Measurements from ENCODE around the gene LMNTD2.
"Not testable (repeated sequence)": the region's sequence is repeated elsewhere in the genome, so short reads cannot be mapped to it uniquely, and the experiment has no call there.

LMNTD2 gene

GRCh38 chr11:587546-587945 is 27.0 kb upstream of the LMNTD2 start:
- DNase-seq: no peak

- DNase-seq: no peak
Observed at GRCh38 chr11:586376-587316, 26.1 kb upstream of the LMNTD2 start.

DNA sequence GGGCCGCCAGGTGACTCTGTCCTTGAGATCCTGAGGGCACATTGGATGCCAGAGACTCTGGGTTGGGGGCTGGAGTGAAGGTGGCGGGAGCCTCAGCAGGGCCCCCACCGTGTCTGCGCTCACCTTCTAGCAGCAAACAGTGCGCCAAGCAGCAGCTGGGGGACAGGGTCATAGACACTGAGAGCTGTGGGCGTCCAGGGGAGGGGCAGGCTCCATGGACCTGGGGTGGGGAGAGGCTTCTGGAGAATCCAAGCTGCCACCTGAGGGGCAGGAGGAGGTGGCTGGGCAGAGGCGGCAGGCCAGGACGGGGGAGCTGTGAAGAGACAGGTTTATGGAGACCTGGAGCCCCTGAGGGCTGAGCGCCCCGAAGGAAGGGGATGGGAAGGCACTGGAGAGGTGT is 23.7 kb upstream of the LMNTD2 start:
- DNase-seq: no peak

- peak in 1 of 2 experiments; percentile 13 for DNase-seq
Observed at GRCh38 chr11:581752-582151, 21.2 kb upstream of the LMNTD2 start.

- no peak for DNase-seq
Observed at GRCh38 chr11:581342-581741, 20.8 kb upstream of the LMNTD2 start.

GRCh38 chr11:579830-580601 is 19.5 kb upstream of the LMNTD2 start:
- DNase-seq: no peak

DNA sequence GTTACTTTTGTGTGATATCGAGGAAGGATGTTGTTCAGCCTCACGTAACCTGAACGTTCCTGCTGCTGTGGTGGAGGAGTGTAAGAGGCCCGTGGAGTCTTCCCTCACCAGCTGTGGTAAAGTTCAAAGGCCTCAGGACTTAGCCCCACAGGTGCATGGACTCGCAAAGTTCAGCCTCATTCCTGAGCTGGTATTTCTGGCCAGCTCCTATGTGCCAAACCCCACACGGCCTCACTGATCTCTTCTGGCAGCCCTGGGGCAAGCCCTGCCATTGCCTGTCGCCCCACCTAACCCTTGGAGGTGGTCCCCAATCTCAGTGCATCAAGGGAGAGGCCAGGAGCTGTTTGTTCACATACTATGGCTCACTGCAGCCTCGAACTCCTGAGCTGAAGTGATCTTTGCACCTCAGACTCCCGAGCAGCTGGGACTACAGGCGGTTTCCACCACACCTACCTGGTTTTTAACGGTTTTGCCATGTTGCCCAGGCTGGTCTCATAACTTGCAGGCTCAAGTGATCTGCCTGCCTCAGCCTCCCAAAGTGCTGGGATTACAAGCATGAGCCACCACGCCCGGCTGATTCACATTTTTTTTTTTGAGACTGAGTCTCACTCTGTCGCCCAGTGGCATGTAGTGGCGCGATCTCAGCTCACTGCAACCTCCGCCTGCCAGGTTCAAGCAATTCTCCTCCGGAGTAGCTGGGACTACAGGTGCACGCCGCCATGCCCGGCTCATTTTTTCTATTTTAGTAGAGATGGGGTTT is 17.9 kb upstream of the LMNTD2 start:
- no peak for DNase-seq

DNA sequence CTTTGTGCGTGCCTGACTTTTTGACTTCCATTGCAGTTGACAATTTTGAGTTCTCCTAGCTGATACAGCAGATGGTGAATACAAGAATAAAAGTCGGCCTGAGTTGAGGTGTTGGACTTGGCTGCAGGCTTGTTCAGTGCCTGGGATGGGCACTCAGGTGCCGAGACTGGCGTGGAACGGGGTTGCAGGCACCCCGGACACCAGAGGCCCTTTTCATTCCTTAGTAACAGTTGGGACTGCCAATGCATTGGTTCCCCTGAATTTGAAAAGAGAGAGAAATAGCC is 17.0 kb upstream of the LMNTD2 start:
- DNase-seq: no peak

DNA sequence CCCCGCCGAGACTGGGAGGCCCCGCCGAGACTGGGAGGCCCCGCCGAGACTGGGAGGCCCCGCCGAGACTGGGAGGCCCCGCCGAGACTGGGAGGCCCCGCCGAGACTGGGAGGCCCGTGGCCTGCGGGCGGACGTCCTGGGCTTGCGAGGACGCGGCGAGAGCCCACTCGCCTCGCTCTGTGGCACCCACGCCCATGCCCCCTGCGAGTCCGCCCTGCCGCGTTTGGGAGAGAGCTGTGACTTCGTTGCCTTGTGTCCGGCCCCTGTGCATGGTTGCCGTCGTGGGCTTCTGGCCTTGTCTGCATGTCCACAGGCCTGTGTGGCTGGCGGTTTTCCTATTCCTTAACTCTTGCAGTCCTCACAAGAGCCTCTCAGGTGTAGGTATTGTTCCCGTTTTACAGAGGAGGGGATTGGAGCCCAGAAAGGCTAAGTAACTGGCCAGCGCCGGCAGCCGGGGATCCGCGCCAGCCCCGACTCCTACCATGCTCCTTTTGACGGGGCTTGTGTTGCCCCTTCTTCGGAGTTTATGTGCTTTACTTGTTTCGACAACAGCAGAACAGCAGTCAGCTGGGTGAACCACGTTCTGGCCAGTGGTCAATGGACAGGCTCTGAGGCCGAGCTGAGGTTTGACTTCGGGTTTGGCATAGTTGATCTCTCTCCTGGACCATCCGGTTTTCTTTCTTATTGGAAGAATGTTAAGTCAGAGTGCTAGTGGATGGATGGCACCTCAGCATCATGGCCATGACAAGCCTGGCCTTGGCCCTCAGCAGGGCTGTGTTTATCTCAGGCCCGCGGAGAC is 16.5 kb upstream of the LMNTD2 start:
- no peak for DNase-seq

DNA sequence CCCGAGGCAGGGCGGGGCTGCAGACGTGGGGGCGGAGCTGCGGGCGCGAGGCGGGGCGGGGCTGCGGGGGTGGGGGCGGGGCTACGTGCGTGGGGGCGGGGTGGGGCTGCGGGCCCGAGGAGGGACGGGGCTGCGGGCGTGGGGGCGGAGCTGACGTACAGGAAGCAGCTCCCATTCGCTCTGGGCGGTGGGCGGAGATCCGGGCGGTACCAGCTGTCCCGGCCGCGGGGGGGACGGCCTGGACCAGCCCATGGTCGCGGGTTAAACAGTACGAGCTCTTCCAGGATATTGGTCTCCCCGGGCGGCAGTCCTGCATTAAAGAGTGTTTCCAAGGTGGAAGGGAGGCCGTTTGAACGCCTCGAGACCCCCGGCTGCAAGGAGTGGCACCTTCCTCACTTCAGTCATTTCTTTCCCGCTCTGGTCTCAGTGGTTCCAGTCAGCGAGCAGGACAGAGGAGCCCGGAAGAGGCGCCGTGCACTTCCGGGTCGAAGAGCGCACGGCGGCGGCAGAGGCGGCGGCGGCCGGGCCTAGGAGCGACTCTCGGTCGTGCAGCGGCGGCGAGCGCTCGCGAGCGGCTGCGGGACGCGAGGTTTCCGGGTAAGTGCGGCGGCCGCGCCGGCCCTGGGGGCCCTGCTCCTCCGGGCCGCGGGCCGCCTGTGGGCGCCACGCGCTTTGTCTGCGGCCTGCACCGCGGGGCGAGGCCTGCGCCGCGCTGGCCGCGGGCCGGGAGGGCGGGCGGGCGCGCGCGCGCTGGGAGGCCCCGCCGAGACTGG is 15.6 kb upstream of the LMNTD2 start, which contains the start of gene PHRF1:
Gene PHRF1, plus strand, starts transcription at position 475 of the 773 bp plus-strand sequence. CDS start 5,043 bp downstream, outside the sequence.
- DNase-seq: peak; percentile 58 to 80

DNA sequence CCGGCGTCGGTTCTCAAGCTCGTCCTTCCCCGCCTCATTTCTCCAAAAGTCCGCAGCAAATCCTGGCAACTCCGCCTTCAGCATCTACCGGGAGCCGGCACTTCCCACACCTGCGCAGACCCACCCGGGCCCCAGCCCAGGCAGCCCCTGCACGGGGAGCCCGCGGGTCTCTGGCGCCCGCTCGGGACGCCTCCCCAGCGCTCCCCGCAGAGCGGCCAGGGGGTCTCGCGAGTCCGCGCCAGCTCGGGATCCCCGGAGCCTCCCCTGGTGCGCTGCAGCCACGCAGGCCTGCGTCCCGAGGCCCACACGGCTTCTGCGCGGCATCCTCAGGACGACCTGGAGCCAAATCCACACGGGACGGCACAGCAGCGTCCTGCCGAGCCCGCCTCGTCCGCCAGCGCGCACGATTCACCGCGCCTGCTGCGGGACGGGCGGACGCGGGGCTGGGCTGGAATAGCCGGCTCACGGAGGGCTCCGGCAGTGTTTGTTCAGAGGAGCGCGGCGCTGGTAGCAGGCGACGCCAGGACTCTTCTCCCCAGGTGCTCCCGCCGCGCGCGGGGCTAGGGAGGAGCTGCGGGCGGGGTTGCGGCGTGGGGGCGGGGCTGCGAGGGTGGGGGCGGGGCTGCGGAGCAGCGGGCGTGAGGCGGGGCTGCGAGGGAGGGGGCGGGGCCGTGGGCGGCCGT is 14.9 kb upstream of the LMNTD2 start:
- peak in 1 of 2 experiments; percentile 78 for DNase-seq

GRCh38 chr11:574632-575312 is 14.2 kb upstream of the LMNTD2 start:
- no peak for DNase-seq

DNA sequence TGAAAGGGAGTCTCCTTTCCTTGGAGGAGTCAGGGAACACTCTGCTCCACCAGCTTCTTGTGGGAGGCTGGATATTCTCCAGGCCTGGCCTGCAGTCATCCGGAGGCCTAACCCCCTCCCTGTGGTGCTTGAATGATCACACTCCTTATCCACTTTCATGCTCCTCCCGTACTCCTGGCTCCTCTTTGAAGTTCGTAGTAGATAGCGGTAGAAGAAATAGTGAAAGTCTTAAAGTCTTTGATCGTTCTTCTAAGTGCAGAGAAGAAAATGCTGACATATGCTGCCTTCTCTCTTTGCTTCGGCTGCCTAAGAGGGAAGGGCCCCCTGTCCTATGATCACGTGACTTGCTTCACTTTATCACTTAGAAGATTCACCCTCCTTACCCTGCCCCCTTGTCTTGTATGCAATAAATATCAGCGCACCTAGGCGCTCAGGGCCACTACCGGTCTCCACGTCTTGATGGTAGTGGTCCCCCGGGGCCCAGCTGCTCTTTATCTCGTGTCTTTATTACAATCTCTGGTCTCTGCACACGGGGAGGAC is 13.6 kb upstream of the LMNTD2 start:
- not testable (repeated sequence) for DNase-seq

GRCh38 chr11:573146-573759 is 12.7 kb upstream of the LMNTD2 start:
- DNase-seq: no peak

DNA sequence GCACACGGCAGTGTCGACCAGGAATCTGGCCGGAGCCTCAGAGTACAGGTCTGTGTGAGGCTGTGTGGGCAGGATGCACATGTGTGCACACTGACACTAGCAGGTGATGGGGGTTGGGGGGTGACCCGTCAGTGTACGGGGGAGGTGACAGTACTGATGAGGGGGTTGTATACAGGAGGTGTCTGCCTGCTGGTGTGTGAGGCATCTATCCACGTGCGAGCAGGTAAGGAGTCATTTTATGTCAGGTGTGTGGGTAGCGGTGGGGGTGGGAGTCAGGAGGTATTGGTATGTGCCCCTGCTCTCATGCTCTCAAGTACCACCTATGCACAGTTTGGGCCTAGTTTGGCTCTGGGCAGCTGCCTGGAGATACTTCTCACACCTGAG is 11.3 kb upstream of the LMNTD2 start:
- no peak for DNase-seq

DNA sequence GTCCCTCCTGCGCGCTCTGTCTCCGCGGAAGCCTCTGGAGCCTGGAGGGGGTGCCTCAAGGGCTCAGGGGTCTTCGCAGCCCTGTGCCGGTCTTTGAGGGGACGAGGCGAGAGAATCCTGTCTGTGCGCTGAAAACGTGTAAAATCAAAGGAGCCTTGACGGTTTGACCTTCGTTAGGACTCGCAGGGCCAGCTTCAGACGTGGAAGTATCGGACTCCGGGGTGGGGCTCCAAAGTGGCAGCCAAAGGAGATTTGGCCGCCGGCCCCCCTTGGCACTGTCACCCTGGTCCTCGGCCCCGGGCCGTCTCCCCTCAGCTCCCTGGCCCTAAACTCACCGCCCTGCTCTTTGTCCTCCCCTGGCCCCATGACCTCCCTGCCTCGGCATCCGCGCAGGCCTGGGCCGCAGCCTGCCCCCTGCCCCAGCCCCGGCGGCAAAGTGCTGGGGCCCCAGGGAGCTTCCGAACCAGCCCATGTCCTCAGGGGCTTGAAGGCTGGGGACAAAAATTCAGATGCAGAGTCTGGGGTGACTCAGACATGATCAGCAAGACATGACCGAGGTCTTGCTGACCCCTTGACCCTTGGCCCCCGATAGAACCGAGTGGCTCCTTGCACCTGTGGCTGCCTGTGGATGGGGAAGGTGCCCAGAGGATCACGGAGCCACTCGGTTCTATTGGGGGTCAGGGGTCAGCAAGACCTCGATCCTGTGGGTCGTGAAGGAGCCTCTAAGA is 8.8 kb upstream of the LMNTD2 start:
- DNase-seq: no peak

DNA sequence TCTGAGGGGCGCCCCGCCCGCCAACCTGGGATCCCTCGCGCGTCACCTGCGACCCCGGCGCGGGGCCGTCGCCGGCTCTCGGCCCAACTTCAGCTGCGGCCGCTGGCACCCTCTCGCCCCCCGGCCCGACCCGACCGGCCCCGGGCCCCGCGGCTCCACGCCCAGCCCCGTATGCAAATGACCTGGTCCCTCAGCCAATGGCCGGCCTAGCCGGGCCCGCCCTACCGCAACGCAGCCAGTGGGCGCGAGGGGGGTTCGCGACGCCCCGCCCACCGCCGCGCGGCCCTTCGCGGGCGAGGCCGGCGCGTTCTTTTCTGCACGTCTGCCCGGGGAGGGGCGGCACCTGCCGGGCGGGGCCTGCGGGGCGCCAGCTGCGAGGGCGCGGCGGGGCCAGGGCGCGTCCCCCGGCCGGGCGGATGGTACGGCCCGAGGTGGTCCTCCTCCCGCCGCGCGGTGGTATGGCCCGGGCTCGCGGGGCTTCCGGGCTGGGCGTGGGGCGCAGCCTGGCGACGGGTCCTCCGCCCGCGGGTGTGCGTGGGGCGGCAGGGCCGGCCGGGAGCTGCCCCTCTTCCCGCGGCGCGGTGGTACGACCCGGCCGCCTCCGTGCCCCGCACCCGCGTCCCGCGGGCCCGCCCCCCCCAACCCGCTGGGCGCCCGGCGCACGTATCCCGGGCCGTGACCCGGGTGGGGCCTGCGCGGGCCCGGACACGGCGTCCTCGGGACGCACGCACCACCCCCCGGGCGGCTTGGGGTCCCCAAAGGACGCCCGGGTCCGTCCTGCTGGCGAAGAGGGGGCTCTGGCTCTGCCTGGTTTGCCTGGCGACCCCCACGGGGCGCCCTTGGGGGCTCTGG is 8.0 kb upstream of the LMNTD2 start:
- peak in 1 of 2 experiments; percentile 65 for DNase-seq

All from cerebellar nuclear complex (tissue), 1 donor.